HEK293T (cell line): ENCODE data around the gene CNTN5.

ENCODE experiments used
- CTCF ChIA-PET: fragments of 350-600 bp; formaldehyde crosslinking; extraction: SDS; loops from one replicate; lab custom pipeline; 2021; ENCODE audit warnings: antibody characterized with exemption, inconsistent platforms; lab: Yijun Ruan, JAX
- POLR2A ChIA-PET: fragments of 350-600 bp; formaldehyde crosslinking; extraction: SDS; loops from one replicate; lab custom pipeline; 2020; ENCODE audit warnings: antibody characterized with exemption, inconsistent platforms; lab: Yijun Ruan, JAX
- DNase-seq: peaks from one replicate; pipeline ENCODE4 v3.0.0; 2012; ENCODE audit warnings: mixed read lengths; ENCODE audit errors: extremely low spot score
- ARNT ChIP-seq: fragments of 450-650 bp; IDR thresholded peaks from 2 replicates; pipeline ENCODE4 v1.6.1; 2017; ENCODE audit warnings: mild to moderate bottlenecking
- BHLHE40 ChIP-seq: fragments of 450-650 bp; IDR thresholded peaks from 2 replicates; pipeline ENCODE4 v1.6.1; 2016; ENCODE audit warnings: mild to moderate bottlenecking, moderate library complexity, borderline replicate concordance
- CTBP1 ChIP-seq: fragments of 450-650 bp; IDR thresholded peaks from 2 replicates; pipeline ENCODE4 v1.6.1; 2016; ENCODE audit warnings: borderline replicate concordance
- ELF4 ChIP-seq: fragments of 450-650 bp; IDR thresholded peaks from 2 replicates; pipeline ENCODE4 v1.6.1; 2017; ENCODE audit warnings: antibody characterized with exemption
- FOXA1 ChIP-seq: fragments of 450-650 bp; IDR thresholded peaks from 2 replicates; pipeline ENCODE4 v1.6.1; 2016; ENCODE audit warnings: mild to moderate bottlenecking
- FOXK2 ChIP-seq: fragments of 450-650 bp; IDR thresholded peaks from 2 replicates; pipeline ENCODE4 v1.6.1; 2016; ENCODE audit warnings: mild to moderate bottlenecking
- FOXM1 ChIP-seq: fragments of 450-650 bp; IDR thresholded peaks from 2 replicates; pipeline ENCODE4 v1.6.1; 2017; ENCODE audit warnings: mild to moderate bottlenecking, borderline replicate concordance
- HDGF ChIP-seq: fragments of 450-650 bp; IDR thresholded peaks from 2 replicates; pipeline ENCODE4 v1.6.1; 2017; ENCODE audit warnings: antibody characterized with exemption, borderline replicate concordance
- L3MBTL2 ChIP-seq: fragments of 450-650 bp; conservative IDR thresholded peaks from 2 replicates; pipeline ENCODE4 v1.6.1; 2016; ENCODE audit warnings: mild to moderate bottlenecking
- LEF1 ChIP-seq: fragments of 450-650 bp; IDR thresholded peaks from 2 replicates; pipeline ENCODE4 v1.6.1; 2017; ENCODE audit warnings: mild to moderate bottlenecking, borderline replicate concordance
- NFRKB ChIP-seq: fragments of 450-650 bp; IDR thresholded peaks from 2 replicates; pipeline ENCODE4 v1.6.1; 2016; ENCODE audit warnings: mild to moderate bottlenecking, moderate library complexity
- PKNOX1 ChIP-seq: fragments of 450-650 bp; IDR thresholded peaks from 2 replicates; pipeline ENCODE4 v1.6.1; 2016
- SP1 ChIP-seq: fragments of 450-650 bp; IDR thresholded peaks from 2 replicates; pipeline ENCODE4 v1.6.1; 2017
- SUZ12 ChIP-seq: fragments of 450-650 bp; IDR thresholded peaks from 2 replicates; pipeline ENCODE4 v1.6.1; 2016; ENCODE audit warnings: mild to moderate bottlenecking
- TARDBP ChIP-seq: fragments of 450-650 bp; IDR thresholded peaks from 2 replicates; pipeline ENCODE4 v1.6.1; 2016
- ZNF384 ChIP-seq: fragments of 450-650 bp; IDR thresholded peaks from 2 replicates; pipeline ENCODE4 v1.6.1; 2016

Gene CNTN5

GRCh38 chr11:99244613-99245012 is 223.9 kb downstream of the CNTN5 start:
- TF ChIP-seq FOXK2 (no peak), ZNF384 (no peak), FOXA1 (no peak), NFRKB (no peak), SUZ12 (no peak), LEF1 (no peak), HDGF (no peak), L3MBTL2 (no peak), FOXM1 (no peak), ELF4 (no peak), PKNOX1 (no peak), CTBP1 (no peak), SP1 (no peak), TARDBP (no peak), BHLHE40 (no peak), ARNT (no peak)
- no peak for DNase-seq
- ChIA-PET POLR2A (no interaction called here), CTCF (no interaction called here)

- POLR2A ChIA-PET: no interaction called here
- TF ChIP-seq HDGF: no peak
- DNase-seq: no peak
- CTCF ChIA-PET: no interaction called here
These were observed 225.4 kb downstream of the CNTN5 start for GRCh38 chr11:99246199-99246598.

GRCh38 chr11:99256614-99257013 is 235.9 kb downstream of the CNTN5 start:
- ChIA-PET POLR2A (no interaction called here), CTCF (no interaction called here)
- DNase-seq: no peak
- TF ChIP-seq NFRKB: no peak
- TF ChIP-seq FOXM1: no peak
- TF ChIP-seq SUZ12: no peak
- no peak for TF ChIP-seq FOXK2
- TF ChIP-seq PKNOX1: no peak
- no peak for TF ChIP-seq ZNF384
- TF ChIP-seq BHLHE40: no peak
- TF ChIP-seq SP1: no peak
- TF ChIP-seq HDGF: no peak
- TF ChIP-seq L3MBTL2: no peak
- TF ChIP-seq ARNT: no peak
- no peak for TF ChIP-seq CTBP1
- no peak for TF ChIP-seq ELF4
- no peak for TF ChIP-seq TARDBP
- TF ChIP-seq FOXA1: no peak
- TF ChIP-seq LEF1: no peak

- no peak for DNase-seq
- POLR2A ChIA-PET: no interaction called here
- TF ChIP-seq FOXA1 (no peak), NFRKB (no peak), LEF1 (no peak), SUZ12 (no peak), SP1 (no peak), FOXM1 (no peak), L3MBTL2 (no peak), HDGF (no peak), PKNOX1 (no peak), ZNF384 (no peak), CTBP1 (no peak)
- CTCF ChIA-PET: no interaction called here
These were observed 236.4 kb downstream of the CNTN5 start for GRCh38 chr11:99257131-99257530.

GRCh38 chr11:99260696-99261095 is 239.9 kb downstream of the CNTN5 start:
- TF ChIP-seq SUZ12 (no peak), ARNT (no peak), FOXM1 (no peak), FOXK2 (no peak), HDGF (no peak), TARDBP (no peak), BHLHE40 (no peak), CTBP1 (no peak), SP1 (no peak), LEF1 (no peak), FOXA1 (no peak), ZNF384 (no peak), NFRKB (no peak)
- CTCF ChIA-PET: no interaction called here
- POLR2A ChIA-PET: no interaction called here
- no peak for DNase-seq

- DNase-seq: no peak
- no peak for TF ChIP-seq PKNOX1
- TF ChIP-seq BHLHE40: no peak
- TF ChIP-seq ZNF384: no peak
- TF ChIP-seq NFRKB: no peak
- no peak for TF ChIP-seq ELF4
- TF ChIP-seq CTBP1: no peak
- no peak for TF ChIP-seq SP1
- TF ChIP-seq SUZ12: no peak
- TF ChIP-seq FOXA1: no peak
- no peak for TF ChIP-seq ARNT
- TF ChIP-seq FOXK2: no peak
- TF ChIP-seq FOXM1: no peak
- no peak for TF ChIP-seq L3MBTL2
- no peak for TF ChIP-seq LEF1
- no peak for TF ChIP-seq TARDBP
- TF ChIP-seq HDGF: no peak
- POLR2A ChIA-PET: no interaction called here
- CTCF ChIA-PET: no interaction called here
These were observed 248.1 kb downstream of the CNTN5 start for GRCh38 chr11:99268886-99269285.
